Sigmoid colon (tissue), 7 donors: ENCODE results near the gene MOK. TPM values are rescaled to one million over a fixed set of nuclear protein-coding genes. Genes with fewer than 3 reads are reported as not detected.

Experiments
- DNase-seq: peaks from one replicate; pipeline ENCODE4 v3.0.0-alpha.2; 2019
- H3K27ac ChIP-seq, 4 donors: fragments of 200-600 bp; sonication (generic); one replicate each; pipeline ENCODE4 v1.5.1; 2016 to 2019; ENCODE audit warnings: mild to moderate bottlenecking in 1 of 4
- H3K27me3 ChIP-seq, 3 donors: fragments of 200-600 bp; sonication (generic); one replicate each; pipeline ENCODE4 v1.5.1; 2019; ENCODE audit warnings: mild to moderate bottlenecking in 1 of 3
- H3K36me3 ChIP-seq, 4 donors: fragments of 200-600 bp; sonication (generic); one replicate each; pipeline ENCODE4 v1.5.1; 2016 to 2019
- H3K4me1 ChIP-seq, 4 donors: fragments of 200-600 bp; sonication (generic); one replicate each; pipeline ENCODE4 v1.5.1; 2017 to 2019
- H3K4me3 ChIP-seq, 4 donors: fragments of 200-600 bp; sonication (generic); one replicate each; pipeline ENCODE4 v1.5.1; 2017 to 2019; ENCODE audit warnings: mild to moderate bottlenecking in 2 of 4, moderate library complexity in 1 of 4
- H3K9me3 ChIP-seq, 4 donors: fragments of 200-600 bp in 3 of 4; sonication (generic) in 3 of 4; one replicate each; pipeline versions ENCODE4 v1.5.1 to v1.6.1; 2013 to 2019
- EP300 ChIP-seq, 4 donors: sonication (generic); formaldehyde crosslinking; IDR thresholded peaks; one replicate each; pipeline ENCODE4 v1.6.1; 2017; ENCODE audit warnings: antibody characterized with exemption in 4 of 4
- POLR2A ChIP-seq, 2 donors: fragments of 450-650 bp; IDR thresholded peaks; one replicate each; pipeline ENCODE4 v1.6.1; 2016; ENCODE audit warnings: antibody characterized with exemption in 2 of 2, mild to moderate bottlenecking in 2 of 2, moderate library complexity in 2 of 2
- POLR2AphosphoS5 ChIP-seq, 4 donors: sonication (generic); formaldehyde crosslinking; IDR thresholded peaks; one replicate each; pipeline ENCODE4 v1.6.1; 2017; ENCODE audit warnings: antibody characterized with exemption in 4 of 4
- WGBS, 2 donors: extraction: QIAGEN DNeasy Blood & Tissue Kit; methylation state at CpG; one replicate each; pipeline ENCODE4 v1.1.7; 2013; 5-methylcytosine and 5-hydroxymethylcytosine counted together
- intact Hi-C: fragments of 100-400 bp; cut with DNase I; formaldehyde crosslinking; loops from one replicate; pipeline ENCODE4 v1.15.1; 2023
- polyA plus RNA-seq, 3 donors: library from polyadenylated mRNA; stranded (reverse); fragments of 200-250 nt; gene quantifications; one replicate each; pipeline ENCODE4 v1.2.3, GENCODE V29; 2013
- total RNA-seq, 4 donors: library from RNA; depleted of rRNA; stranded (reverse); fragments of >200 nt; gene quantifications; one replicate each; pipeline ENCODE4 v1.1.0, GENCODE V29; 2016
- TF ChIP-seq, protein P1 (sequence below), 4 experiments: fragments of 450-650 bp in 3 of 4; fragments of 200-600 bp in 1 of 4; IDR thresholded peaks; one replicate each; pipeline ENCODE4 v1.5.1; 2016 to 2019; ENCODE audit warnings: antibody characterized with exemption in 4 of 4, mild to moderate bottlenecking in 3 of 4, moderate library complexity in 2 of 4
- donor health status: healthy with polysubstance abuse.
- donor health status: Bipolar disorder and iron deficiency.
- donor health status: healthy.

Gene MOK
- total and polyA plus RNA-seq, 7 donors: 1.8 to 17.2 (median 9.4) TPM

DNA sequence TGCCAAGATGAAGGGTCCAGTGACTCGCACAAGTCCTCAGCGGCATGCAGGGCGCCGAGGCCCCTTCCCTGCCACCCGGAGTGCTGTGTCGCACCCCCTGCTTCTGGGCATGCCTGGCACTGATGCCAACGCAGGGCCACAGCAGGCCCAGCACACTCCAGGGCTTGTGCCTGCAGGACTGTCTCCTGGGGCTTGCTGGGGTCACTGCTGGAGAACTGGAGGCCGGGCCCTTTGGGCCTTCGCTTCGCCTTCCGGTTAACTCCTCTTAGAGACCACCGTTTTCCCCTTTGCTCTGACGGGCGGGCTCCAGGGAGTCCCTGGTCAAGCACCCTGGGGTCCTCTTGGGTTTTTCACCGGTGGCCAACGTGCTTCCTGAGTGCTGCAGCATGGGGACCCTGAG lies 85.6 kb downstream of the MOK start:
- Histone ChIP-seq H3K27me3 (no peaks in the 10 kb centered on the region), H3K36me3 (peaks cover 0 to 29% (median 3%) of the 10 kb centered on the region in 4 donors), H3K9me3 (no peaks in the 10 kb centered on the region), H3K27ac (no peak overlapping the region), H3K4me1 (peaks cover 0 to 19% (median 17%) of the 10 kb centered on the region in 4 donors), H3K4me3 (no peak overlapping the region)
- 96 to 97% methylated on average over 16 of the region's 16 CpGs for WGBS, 2 donors
- intact Hi-C loops: loop anchor here (5.0 kb wide), 2 partner anchors 77 to 232 kb away; no protein-coding TSS in a partner anchor
- DNase-seq: no peak
- TF ChIP-seq POLR2A (IDR thresholded peaks at IDR 0.05): no peak
- TF ChIP-seq POLR2AphosphoS5 (IDR thresholded peaks at IDR 0.05): no peak
- TF ChIP-seq EP300 (IDR thresholded peaks at IDR 0.05): no peak
- TF ChIP-seq, protein P1, sequence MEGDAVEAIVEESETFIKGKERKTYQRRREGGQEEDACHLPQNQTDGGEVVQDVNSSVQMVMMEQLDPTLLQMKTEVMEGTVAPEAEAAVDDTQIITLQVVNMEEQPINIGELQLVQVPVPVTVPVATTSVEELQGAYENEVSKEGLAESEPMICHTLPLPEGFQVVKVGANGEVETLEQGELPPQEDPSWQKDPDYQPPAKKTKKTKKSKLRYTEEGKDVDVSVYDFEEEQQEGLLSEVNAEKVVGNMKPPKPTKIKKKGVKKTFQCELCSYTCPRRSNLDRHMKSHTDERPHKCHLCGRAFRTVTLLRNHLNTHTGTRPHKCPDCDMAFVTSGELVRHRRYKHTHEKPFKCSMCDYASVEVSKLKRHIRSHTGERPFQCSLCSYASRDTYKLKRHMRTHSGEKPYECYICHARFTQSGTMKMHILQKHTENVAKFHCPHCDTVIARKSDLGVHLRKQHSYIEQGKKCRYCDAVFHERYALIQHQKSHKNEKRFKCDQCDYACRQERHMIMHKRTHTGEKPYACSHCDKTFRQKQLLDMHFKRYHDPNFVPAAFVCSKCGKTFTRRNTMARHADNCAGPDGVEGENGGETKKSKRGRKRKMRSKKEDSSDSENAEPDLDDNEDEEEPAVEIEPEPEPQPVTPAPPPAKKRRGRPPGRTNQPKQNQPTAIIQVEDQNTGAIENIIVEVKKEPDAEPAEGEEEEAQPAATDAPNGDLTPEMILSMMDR (IDR thresholded peaks at IDR 0.05): no peak

DNA sequence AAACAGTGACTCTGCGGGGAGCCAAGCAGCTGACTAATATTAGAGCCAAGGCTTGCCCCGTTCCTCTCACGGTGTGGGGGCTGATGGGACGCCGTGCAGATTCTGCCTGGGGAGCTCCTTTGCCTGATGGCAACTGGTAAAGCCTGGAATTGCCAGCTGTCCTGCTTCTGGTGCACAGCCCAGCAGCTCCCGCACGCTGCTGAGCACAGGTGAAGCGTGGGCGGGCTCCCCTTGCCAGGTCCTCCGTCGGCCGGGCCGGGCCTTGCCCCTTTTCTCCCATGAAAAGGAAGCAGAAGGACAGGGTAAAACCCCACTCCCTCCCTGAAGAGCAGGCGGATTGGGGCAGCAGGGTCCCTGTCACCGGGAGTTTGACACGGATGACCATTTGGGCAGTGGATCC lies 86.3 kb downstream of the MOK start:
- intact Hi-C loops: loop anchor here (5.0 kb wide), 2 partner anchors 76 to 231 kb away; no protein-coding TSS in a partner anchor
- TF ChIP-seq, protein P1 (IDR thresholded peaks at IDR 0.05): no peak
- no peak for TF ChIP-seq POLR2AphosphoS5 (IDR thresholded peaks at IDR 0.05)
- no peak for TF ChIP-seq EP300 (IDR thresholded peaks at IDR 0.05)
- TF ChIP-seq POLR2A (IDR thresholded peaks at IDR 0.05): no peak
- 92 to 96% methylated on average over 16 of the region's 16 CpGs for WGBS, 2 donors
- peaks cover 0 to 25% (median 20%) of the 10 kb centered on the region in 4 donors for H3K4me1 ChIP-seq
- no peaks in the 10 kb centered on the region for H3K27me3 ChIP-seq
- H3K4me3 ChIP-seq: no peak overlapping the region
- H3K9me3 ChIP-seq: no peaks in the 10 kb centered on the region
- no peak for DNase-seq
- peaks cover 0 to 27% (median 2%) of the 10 kb centered on the region in 4 donors for H3K36me3 ChIP-seq
- H3K27ac ChIP-seq: no peak overlapping the region

DNA sequence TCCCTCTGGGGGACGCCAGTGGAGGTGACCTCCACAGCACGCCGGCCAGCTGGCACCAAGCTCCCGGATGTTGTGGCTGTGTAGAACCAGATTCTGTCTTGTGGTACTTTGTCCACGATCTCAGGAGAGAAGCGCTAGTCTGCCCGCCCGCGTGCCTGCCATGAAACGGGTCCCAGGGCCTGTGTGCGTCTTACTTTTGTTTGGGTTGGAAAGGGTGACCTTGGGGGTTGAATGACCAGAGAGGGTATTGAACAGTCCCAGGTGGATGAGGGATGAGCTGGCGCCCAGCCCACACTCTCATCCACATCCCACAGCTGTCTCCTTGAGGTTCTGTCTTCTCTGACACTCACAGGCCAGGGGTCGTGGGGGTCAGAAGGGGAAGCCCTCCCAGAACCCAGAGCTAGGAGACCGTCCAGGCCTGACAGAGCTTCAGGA lies 87.0 kb downstream of the MOK start:
- Histone ChIP-seq H3K4me1 (peaks cover 0 to 25% (median 20%) of the 10 kb centered on the region in 4 donors), H3K27me3 (no peaks in the 10 kb centered on the region), H3K9me3 (no peaks in the 10 kb centered on the region), H3K27ac (no peak overlapping the region), H3K4me3 (no peak overlapping the region), H3K36me3 (peaks cover 0 to 24% (median 2%) of the 10 kb centered on the region in 4 donors)
- TF ChIP-seq POLR2AphosphoS5 (IDR thresholded peaks at IDR 0.05) (no peak), POLR2A (IDR thresholded peaks at IDR 0.05) (no peak), EP300 (IDR thresholded peaks at IDR 0.05) (no peak)
- TF ChIP-seq, protein P1 (IDR thresholded peaks at IDR 0.05): no peak
- DNase-seq: no peak
- WGBS, 2 donors: 95 to 96% methylated on average over 14 of the region's 14 CpGs
- intact Hi-C loops: loop anchor here (5.0 kb wide), 2 partner anchors 76 to 231 kb away; no protein-coding TSS in a partner anchor

DNA sequence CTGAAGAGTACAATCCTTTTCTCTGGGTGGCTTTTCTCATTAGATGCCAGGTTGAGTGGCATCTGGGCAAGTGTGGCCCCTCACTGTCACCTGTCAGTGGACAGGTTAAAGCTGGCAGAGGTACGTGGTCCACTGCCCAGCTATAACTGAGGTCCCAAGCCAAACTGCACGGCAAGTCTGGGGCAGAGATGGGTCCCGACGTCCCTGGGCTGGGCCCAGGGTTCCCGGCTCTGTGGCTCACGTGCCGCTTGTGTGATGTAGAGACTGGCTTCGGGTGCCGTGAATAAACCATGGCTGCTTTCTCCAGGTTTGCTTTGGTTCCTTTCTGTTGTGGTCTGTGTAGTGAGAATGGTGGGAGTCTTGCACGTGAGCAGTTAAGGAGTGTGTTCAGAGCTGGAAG lies 87.6 kb downstream of the MOK start:
- Histone ChIP-seq H3K9me3 (no peaks in the 10 kb centered on the region), H3K36me3 (peaks cover 0 to 20% (median 2%) of the 10 kb centered on the region in 4 donors), H3K4me3 (no peak overlapping the region), H3K4me1 (peaks cover 0 to 25% (median 20%) of the 10 kb centered on the region in 4 donors), H3K27ac (no peak overlapping the region), H3K27me3 (no peaks in the 10 kb centered on the region)
- intact Hi-C loops: loop anchor here (5.0 kb wide), 2 partner anchors 75 to 230 kb away; no protein-coding TSS in a partner anchor
- no peak for TF ChIP-seq POLR2AphosphoS5 (IDR thresholded peaks at IDR 0.05)
- TF ChIP-seq, protein P1 (IDR thresholded peaks at IDR 0.05): no peak
- TF ChIP-seq EP300 (IDR thresholded peaks at IDR 0.05): no peak
- TF ChIP-seq POLR2A (IDR thresholded peaks at IDR 0.05): no peak
- 96 to 98% methylated on average over 10 of the region's 10 CpGs for WGBS, 2 donors
- no peak for DNase-seq
